ENCODE measurements around the gene TSPAN32.
"Not testable (repeated sequence)": the region's sequence is repeated elsewhere in the genome, so short reads cannot be mapped to it uniquely, and the experiment has no call there.

The TSPAN32 gene

GRCh38 chr11:2267306-2267850 lies 34.4 kb upstream of the TSPAN32 start:
- DNase-seq (ENCODE audit: low read depth), result no peak

- DNase-seq (ENCODE audit: low read depth), result no peak
These were observed 33.7 kb upstream of the TSPAN32 start for GRCh38 chr11:2267851-2268728.

GRCh38 chr11:2268729-2269600 lies 32.8 kb upstream of the TSPAN32 start:
- peak; percentile 34 for DNase-seq (ENCODE audit: low read depth)

- peak; percentile 69 for DNase-seq (ENCODE audit: low read depth)
These were observed 32.1 kb upstream of the TSPAN32 start for GRCh38 chr11:2269601-2270321.

GRCh38 chr11:2270322-2271076 lies 31.3 kb upstream of the TSPAN32 start, which contains the start of gene ASCL2:
TSS of gene ASCL2 (minus strand) at chr11:2270588. CDS start at chr11:2270332, 256 bp downstream.
- DNase-seq (ENCODE audit: low read depth), result no peak

GRCh38 chr11:2271077-2271326 lies 30.8 kb upstream of the TSPAN32 start:
- DNase-seq (ENCODE audit: low read depth), result no peak

- DNase-seq (ENCODE audit: low read depth), result no peak
These were observed 30.2 kb upstream of the TSPAN32 start for GRCh38 chr11:2271327-2272227.

GRCh38 chr11:2272228-2272945 lies 29.4 kb upstream of the TSPAN32 start:
- no peak for DNase-seq (ENCODE audit: low read depth)

- DNase-seq (ENCODE audit: low read depth), result no peak
These were observed 28.9 kb upstream of the TSPAN32 start for GRCh38 chr11:2272946-2273280.

GRCh38 chr11:2273311-2273710 lies 28.5 kb upstream of the TSPAN32 start:
- DNase-seq (ENCODE audit: low read depth), result no peak

- no peak for DNase-seq (ENCODE audit: low read depth)
These were observed 28.0 kb upstream of the TSPAN32 start for GRCh38 chr11:2273771-2274170.

- no peak for DNase-seq (ENCODE audit: low read depth)
These were observed 26.2 kb upstream of the TSPAN32 start for GRCh38 chr11:2275334-2276279.

- no peak for DNase-seq (ENCODE audit: low read depth)
These were observed 25.4 kb upstream of the TSPAN32 start for GRCh38 chr11:2276280-2277007.

GRCh38 chr11:2277008-2277346 lies 24.8 kb upstream of the TSPAN32 start:
- DNase-seq (ENCODE audit: low read depth), result no peak

- DNase-seq (ENCODE audit: low read depth), result no peak
These were observed 23.8 kb upstream of the TSPAN32 start for GRCh38 chr11:2277933-2278523.

GRCh38 chr11:2280208-2280607 lies 21.6 kb upstream of the TSPAN32 start:
- DNase-seq (ENCODE audit: low read depth), result no peak

GRCh38 chr11:2286350-2286749 lies 15.5 kb upstream of the TSPAN32 start:
- DNase-seq (ENCODE audit: low read depth), result not testable (repeated sequence)

GRCh38 chr11:2287091-2287490 lies 14.7 kb upstream of the TSPAN32 start:
- no peak for DNase-seq (ENCODE audit: low read depth)
